22Rv1 (cell line): ENCODE data around the gene SEC14L1.

Experiments
- ZFX ChIP-seq: fragments of 450-650 bp; IDR thresholded peaks from 2 replicates; pipeline ENCODE4 v1.6.1; 2017; ENCODE audit warnings: antibody characterized with exemption, borderline replicate concordance
- TF ChIP-seq, protein P1 (sequence below): fragments of 450-650 bp; IDR thresholded peaks from 2 replicates; pipeline ENCODE4 v1.5.1; 2017; ENCODE audit warnings: mild to moderate bottlenecking

DNA sequence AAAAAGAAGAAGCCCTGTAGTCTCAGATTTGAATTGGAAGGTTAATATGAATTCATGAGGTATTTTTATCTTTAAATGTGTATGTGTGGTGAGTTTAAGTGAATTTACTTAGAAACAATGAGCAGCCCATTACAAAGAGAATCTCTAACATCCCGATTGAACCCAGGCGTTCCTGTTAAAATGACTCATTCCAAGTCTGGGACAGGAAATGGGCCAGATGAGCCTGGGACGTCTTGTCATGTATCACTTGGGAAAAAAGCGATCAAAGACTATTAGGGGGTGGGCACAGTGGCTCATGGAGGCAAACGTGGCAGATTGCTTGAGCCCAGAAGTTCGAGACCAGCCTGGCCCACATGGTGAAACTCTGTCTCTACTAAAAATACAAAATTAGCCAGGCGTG is 81.6 kb downstream of the SEC14L1 start:
- TF ChIP-seq, protein P1, sequence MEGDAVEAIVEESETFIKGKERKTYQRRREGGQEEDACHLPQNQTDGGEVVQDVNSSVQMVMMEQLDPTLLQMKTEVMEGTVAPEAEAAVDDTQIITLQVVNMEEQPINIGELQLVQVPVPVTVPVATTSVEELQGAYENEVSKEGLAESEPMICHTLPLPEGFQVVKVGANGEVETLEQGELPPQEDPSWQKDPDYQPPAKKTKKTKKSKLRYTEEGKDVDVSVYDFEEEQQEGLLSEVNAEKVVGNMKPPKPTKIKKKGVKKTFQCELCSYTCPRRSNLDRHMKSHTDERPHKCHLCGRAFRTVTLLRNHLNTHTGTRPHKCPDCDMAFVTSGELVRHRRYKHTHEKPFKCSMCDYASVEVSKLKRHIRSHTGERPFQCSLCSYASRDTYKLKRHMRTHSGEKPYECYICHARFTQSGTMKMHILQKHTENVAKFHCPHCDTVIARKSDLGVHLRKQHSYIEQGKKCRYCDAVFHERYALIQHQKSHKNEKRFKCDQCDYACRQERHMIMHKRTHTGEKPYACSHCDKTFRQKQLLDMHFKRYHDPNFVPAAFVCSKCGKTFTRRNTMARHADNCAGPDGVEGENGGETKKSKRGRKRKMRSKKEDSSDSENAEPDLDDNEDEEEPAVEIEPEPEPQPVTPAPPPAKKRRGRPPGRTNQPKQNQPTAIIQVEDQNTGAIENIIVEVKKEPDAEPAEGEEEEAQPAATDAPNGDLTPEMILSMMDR = no peak
- TF ChIP-seq ZFX = no peak
